Measurements from ENCODE around the gene ZNF629.

DNA sequence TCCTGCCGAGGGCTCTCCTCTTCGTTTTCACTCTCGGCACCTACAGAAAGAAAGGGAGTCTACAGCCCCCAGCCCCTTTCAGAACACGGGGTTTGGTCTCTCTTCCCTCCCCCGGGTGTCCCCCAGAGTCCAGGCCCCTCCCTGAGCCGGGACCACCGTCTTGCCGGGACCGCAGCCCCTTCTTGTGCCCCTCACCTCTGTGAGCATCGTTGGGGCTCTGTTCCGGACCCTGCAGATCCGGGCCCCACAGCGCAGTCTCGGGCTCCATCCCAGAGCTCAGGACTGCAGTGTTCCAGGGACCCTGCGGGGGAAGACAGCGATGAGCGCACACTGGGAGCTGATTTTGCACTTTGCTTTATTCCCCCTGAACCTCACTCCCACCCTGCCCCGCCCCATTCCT is 2.8 kb downstream of the ZNF629 start:
- TF ChIP-seq EZH2 (IDR thresholded peaks at IDR 0.05; ENCODE audit: insufficient read depth, poor library complexity, severe bottlenecking): no peak
- TF ChIP-seq EZH2phosphoT487 (IDR thresholded peaks at IDR 0.05; ENCODE audit: insufficient read depth, low read depth): no peak
